HEK293T (cell line): ENCODE results near the gene TSPAN1.

Experiments used
- CTCF ChIA-PET: fragments of 350-600 bp; formaldehyde crosslinking; extraction: SDS; loops from one replicate; lab custom pipeline; 2021; ENCODE audit warnings: antibody characterized with exemption, inconsistent platforms; lab: Yijun Ruan, JAX
- POLR2A ChIA-PET: fragments of 350-600 bp; formaldehyde crosslinking; extraction: SDS; loops from one replicate; lab custom pipeline; 2020; ENCODE audit warnings: antibody characterized with exemption, inconsistent platforms; lab: Yijun Ruan, JAX
- DNase-seq: peaks from one replicate; pipeline ENCODE4 v3.0.0; 2012; ENCODE audit warnings: mixed read lengths; ENCODE audit errors: extremely low spot score
- ARNT ChIP-seq: fragments of 450-650 bp; IDR thresholded peaks from 2 replicates; pipeline ENCODE4 v1.6.1; 2017; ENCODE audit warnings: mild to moderate bottlenecking
- BHLHE40 ChIP-seq: fragments of 450-650 bp; IDR thresholded peaks from 2 replicates; pipeline ENCODE4 v1.6.1; 2016; ENCODE audit warnings: mild to moderate bottlenecking, moderate library complexity, borderline replicate concordance
- CTBP1 ChIP-seq: fragments of 450-650 bp; IDR thresholded peaks from 2 replicates; pipeline ENCODE4 v1.6.1; 2016; ENCODE audit warnings: borderline replicate concordance
- ELF4 ChIP-seq: fragments of 450-650 bp; IDR thresholded peaks from 2 replicates; pipeline ENCODE4 v1.6.1; 2017; ENCODE audit warnings: antibody characterized with exemption
- FOXA1 ChIP-seq: fragments of 450-650 bp; IDR thresholded peaks from 2 replicates; pipeline ENCODE4 v1.6.1; 2016; ENCODE audit warnings: mild to moderate bottlenecking
- FOXK2 ChIP-seq: fragments of 450-650 bp; IDR thresholded peaks from 2 replicates; pipeline ENCODE4 v1.6.1; 2016; ENCODE audit warnings: mild to moderate bottlenecking
- FOXM1 ChIP-seq: fragments of 450-650 bp; IDR thresholded peaks from 2 replicates; pipeline ENCODE4 v1.6.1; 2017; ENCODE audit warnings: mild to moderate bottlenecking, borderline replicate concordance
- HDGF ChIP-seq: fragments of 450-650 bp; IDR thresholded peaks from 2 replicates; pipeline ENCODE4 v1.6.1; 2017; ENCODE audit warnings: antibody characterized with exemption, borderline replicate concordance
- L3MBTL2 ChIP-seq: fragments of 450-650 bp; conservative IDR thresholded peaks from 2 replicates; pipeline ENCODE4 v1.6.1; 2016; ENCODE audit warnings: mild to moderate bottlenecking
- LEF1 ChIP-seq: fragments of 450-650 bp; IDR thresholded peaks from 2 replicates; pipeline ENCODE4 v1.6.1; 2017; ENCODE audit warnings: mild to moderate bottlenecking, borderline replicate concordance
- NFRKB ChIP-seq: fragments of 450-650 bp; IDR thresholded peaks from 2 replicates; pipeline ENCODE4 v1.6.1; 2016; ENCODE audit warnings: mild to moderate bottlenecking, moderate library complexity
- PKNOX1 ChIP-seq: fragments of 450-650 bp; IDR thresholded peaks from 2 replicates; pipeline ENCODE4 v1.6.1; 2016
- SP1 ChIP-seq: fragments of 450-650 bp; IDR thresholded peaks from 2 replicates; pipeline ENCODE4 v1.6.1; 2017
- SUZ12 ChIP-seq: fragments of 450-650 bp; IDR thresholded peaks from 2 replicates; pipeline ENCODE4 v1.6.1; 2016; ENCODE audit warnings: mild to moderate bottlenecking
- TARDBP ChIP-seq: fragments of 450-650 bp; IDR thresholded peaks from 2 replicates; pipeline ENCODE4 v1.6.1; 2016
- ZNF384 ChIP-seq: fragments of 450-650 bp; IDR thresholded peaks from 2 replicates; pipeline ENCODE4 v1.6.1; 2016

TSPAN1 gene

GRCh38 chr1:46191033-46191701 is 16.3 kb downstream of the TSPAN1 start:
- ChIA-PET POLR2A (interaction anchor here (1.1 to 1.3 kb wide), 2 partner anchors 12 to 56 kb away, joined by 3 read pairs; partner anchors contain the start of gene LURAP1), CTCF (no interaction called here)
- DNase-seq: no peak
- no peak for TF ChIP-seq PKNOX1
- TF ChIP-seq FOXA1: no peak
- TF ChIP-seq SP1: no peak
- no peak for TF ChIP-seq CTBP1
- TF ChIP-seq TARDBP: no peak
- no peak for TF ChIP-seq NFRKB
- no peak for TF ChIP-seq HDGF
- no peak for TF ChIP-seq LEF1
- no peak for TF ChIP-seq ARNT
- no peak for TF ChIP-seq FOXM1
- TF ChIP-seq ELF4: no peak
- TF ChIP-seq L3MBTL2: no peak
- TF ChIP-seq FOXK2: no peak
- no peak for TF ChIP-seq BHLHE40
- no peak for TF ChIP-seq SUZ12
- TF ChIP-seq ZNF384: no peak

- no peak for DNase-seq
- ChIA-PET CTCF (no interaction called here), POLR2A (no interaction called here)
- TF ChIP-seq L3MBTL2: no peak
- TF ChIP-seq SUZ12: no peak
- TF ChIP-seq NFRKB: no peak
- TF ChIP-seq ARNT: no peak
- TF ChIP-seq PKNOX1: no peak
- no peak for TF ChIP-seq FOXA1
- TF ChIP-seq CTBP1: no peak
- no peak for TF ChIP-seq FOXK2
- TF ChIP-seq LEF1: no peak
- TF ChIP-seq FOXM1: no peak
- no peak for TF ChIP-seq SP1
- no peak for TF ChIP-seq ZNF384
- TF ChIP-seq BHLHE40: no peak
These were observed 17.3 kb downstream of the TSPAN1 start for GRCh38 chr1:46192171-46192570.

DNA sequence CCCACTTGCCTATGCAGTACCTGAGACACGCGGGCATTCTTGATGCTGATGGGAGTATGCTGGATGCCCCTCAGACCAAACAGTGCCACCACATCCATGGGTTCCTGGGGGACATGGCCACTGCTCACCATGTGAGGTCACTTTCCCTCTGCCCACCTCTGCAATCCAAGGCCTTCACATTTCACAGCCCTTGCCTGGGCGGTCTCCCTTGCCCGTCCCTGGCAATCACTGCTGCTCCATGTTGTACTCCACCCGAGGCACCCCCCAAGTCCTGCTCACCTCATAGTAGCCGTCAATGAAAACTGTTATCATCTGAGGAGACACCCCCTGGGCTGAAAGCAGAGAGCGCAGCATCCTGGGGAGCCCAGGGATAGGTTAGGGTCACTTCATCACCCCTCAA is 18.4 kb downstream of the TSPAN1 start:
- ChIA-PET POLR2A (interaction anchor here (1.1 kb wide), 1 partner anchor 12 kb away, joined by 4 read pairs; no protein-coding TSS in a partner anchor), CTCF (interaction anchor here (1.0 kb wide), 1 partner anchor 30 kb away, joined by 4 read pairs; no protein-coding TSS in a partner anchor)
- no peak for DNase-seq
- TF ChIP-seq CTBP1: no peak
- no peak for TF ChIP-seq PKNOX1
- TF ChIP-seq LEF1: no peak
- no peak for TF ChIP-seq ELF4
- no peak for TF ChIP-seq SP1
- no peak for TF ChIP-seq FOXA1
- TF ChIP-seq TARDBP: no peak
- TF ChIP-seq BHLHE40: no peak
- no peak for TF ChIP-seq SUZ12
- no peak for TF ChIP-seq FOXM1
- TF ChIP-seq ZNF384: no peak
- TF ChIP-seq FOXK2: no peak

DNA sequence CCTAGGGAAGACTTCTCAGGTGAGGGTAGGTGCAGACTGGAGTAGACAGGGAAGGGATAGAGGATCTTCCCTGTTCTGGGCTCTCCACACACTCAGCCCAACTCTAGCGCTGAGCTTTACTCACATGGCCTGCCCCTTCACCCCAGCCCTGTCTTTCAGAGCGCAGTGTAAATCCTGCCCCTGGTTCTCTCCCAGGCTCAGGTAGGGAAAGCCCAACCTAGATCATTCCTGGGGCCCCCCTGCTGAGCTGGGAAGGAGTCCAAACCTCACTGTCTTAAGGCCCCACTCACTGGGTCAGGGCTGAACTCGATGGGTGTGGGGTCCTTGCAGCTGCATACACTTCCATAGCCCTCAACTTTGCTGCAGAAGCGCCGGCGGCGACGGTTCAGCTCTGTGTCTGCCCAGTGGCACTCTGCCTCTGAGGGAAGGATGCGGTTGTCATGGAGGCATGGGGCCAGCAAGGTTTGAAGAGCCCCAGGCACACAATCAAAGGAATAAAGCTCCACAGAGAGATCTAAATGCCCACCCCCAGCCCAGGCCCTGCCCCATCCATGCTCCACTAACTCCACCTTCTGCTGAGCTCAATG is 19.2 kb downstream of the TSPAN1 start:
- no peak for TF ChIP-seq NFRKB
- TF ChIP-seq SP1: no peak
- TF ChIP-seq ELF4: no peak
- CTCF ChIA-PET: no interaction called here
- DNase-seq: no peak
- POLR2A ChIA-PET: interaction anchor here (0.8 to 1.1 kb wide), 3 partner anchors 9 to 13 kb away, joined by 3 to 4 read pairs (median 3); partner anchors contain the start of gene LURAP1

- no peak for DNase-seq
- ChIA-PET CTCF (no interaction called here), POLR2A (interaction anchor here (0.8 to 1.4 kb wide), 5 partner anchors 9 to 13 kb away, joined by 3 to 4 read pairs (median 3); partner anchors contain the start of gene LURAP1)
- TF ChIP-seq NFRKB: no peak
- no peak for TF ChIP-seq ZNF384
- TF ChIP-seq FOXK2: no peak
- no peak for TF ChIP-seq ARNT
- TF ChIP-seq FOXA1: no peak
- TF ChIP-seq BHLHE40: no peak
- no peak for TF ChIP-seq HDGF
- no peak for TF ChIP-seq FOXM1
- no peak for TF ChIP-seq CTBP1
- no peak for TF ChIP-seq TARDBP
- no peak for TF ChIP-seq ELF4
- no peak for TF ChIP-seq LEF1
- TF ChIP-seq PKNOX1: no peak
- TF ChIP-seq L3MBTL2: no peak
- TF ChIP-seq SP1: no peak
- no peak for TF ChIP-seq SUZ12
These were observed 19.8 kb downstream of the TSPAN1 start for GRCh38 chr1:46194641-46195193.
